HG03196 (cell line): ENCODE measurements around the gene SRD5A2.
"Not testable (repeated sequence)": the region's sequence is repeated elsewhere in the genome, so short reads cannot be mapped to it uniquely, and the experiment has no call there.

Experiments
- ATAC-seq: cut with Tn5 transposase; IDR thresholded peaks from one replicate; pipeline ENCODE4 v1.9.1; 2021; ENCODE audit not compliant: unreplicated experiment

Gene SRD5A2

DNA sequence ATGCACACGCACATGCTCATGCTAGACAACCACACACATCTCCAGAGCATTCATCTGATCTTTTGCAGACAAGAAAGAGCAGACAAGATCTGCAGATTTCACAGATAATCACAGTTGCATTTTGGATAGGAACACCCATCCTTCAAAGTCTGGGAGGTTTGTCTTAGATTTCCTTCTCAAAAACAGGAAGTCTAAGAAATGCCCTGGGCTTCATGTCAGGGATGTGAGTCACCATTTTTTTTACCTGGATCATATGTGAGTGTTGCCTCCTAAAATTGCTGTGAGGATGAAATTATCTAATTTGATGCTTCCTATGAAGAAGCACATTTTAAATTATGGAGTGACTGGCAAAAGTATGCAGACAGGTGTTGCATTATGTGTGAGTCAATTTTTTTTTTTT is 46.1 kb downstream of the SRD5A2 start:
- no peak for ATAC-seq

- no peak for ATAC-seq
These were observed 47.7 kb downstream of the SRD5A2 start for GRCh38 chr2:31533036-31533435.

- ATAC-seq: no peak
These were observed 49.6 kb downstream of the SRD5A2 start for GRCh38 chr2:31531101-31531500.

DNA sequence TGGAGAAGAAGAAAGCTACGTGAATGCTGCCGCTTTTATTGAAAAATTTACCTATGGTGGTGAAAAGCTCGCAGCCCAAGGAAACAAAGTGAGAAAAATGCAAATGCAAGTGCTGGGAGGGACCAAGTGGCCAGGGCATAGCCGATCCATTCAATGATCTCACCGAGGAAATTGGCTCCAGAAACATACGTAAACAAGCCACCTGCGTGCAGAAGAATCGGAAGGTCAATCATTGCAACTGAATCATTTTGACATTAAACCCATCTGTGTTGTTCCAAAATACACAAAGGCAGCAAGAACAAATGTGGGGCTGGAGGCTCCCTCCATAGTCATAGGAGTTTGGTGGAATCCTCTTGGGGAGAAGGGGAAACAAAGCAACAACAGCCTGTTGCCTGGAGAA is 51.5 kb downstream of the SRD5A2 start:
- ATAC-seq: no peak

GRCh38 chr2:31528823-31529222 is 51.9 kb downstream of the SRD5A2 start:
- ATAC-seq: no peak

DNA sequence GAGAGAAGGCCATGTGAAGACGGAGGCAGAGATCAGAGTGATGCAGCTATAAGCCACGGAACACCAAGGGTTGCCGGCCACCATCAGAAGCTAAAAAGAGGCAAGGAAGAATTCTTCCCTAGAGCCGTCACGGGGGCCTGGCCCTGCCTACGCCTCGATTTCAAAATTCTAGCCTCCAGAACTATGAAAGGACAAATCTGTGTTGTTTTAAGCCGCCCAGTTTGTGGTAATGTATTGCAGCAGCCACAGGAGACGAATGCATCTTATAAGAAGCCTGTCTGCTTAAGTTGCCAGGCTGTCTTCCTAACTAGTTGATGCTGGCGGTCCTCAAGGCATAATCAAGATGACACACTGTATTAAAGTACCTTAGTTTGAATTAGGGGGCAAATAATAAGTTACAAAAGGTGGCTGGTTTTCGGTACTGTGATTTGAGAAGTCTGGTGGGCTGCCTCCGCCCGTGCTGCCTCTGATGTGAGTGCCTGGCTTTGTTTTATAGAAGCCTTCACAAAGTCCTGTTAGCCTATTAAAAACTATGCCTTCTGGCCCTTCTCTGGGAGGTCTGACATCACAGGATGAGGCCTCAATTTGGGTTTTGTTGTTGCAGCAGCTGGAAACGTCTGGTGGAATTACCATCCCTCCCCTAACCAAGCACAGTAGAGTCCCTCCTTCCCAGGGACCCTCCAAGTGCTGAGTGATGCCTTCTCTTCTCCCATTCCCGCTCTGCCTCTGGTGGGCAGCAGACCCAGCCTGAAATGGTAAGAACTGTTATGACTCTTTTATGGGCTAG is 53.6 kb downstream of the SRD5A2 start:
- no peak for ATAC-seq

- ATAC-seq: no peak
These were observed 54.9 kb downstream of the SRD5A2 start for GRCh38 chr2:31525876-31526275.

GRCh38 chr2:31524592-31524991 is 56.1 kb downstream of the SRD5A2 start:
- ATAC-seq: no peak

DNA sequence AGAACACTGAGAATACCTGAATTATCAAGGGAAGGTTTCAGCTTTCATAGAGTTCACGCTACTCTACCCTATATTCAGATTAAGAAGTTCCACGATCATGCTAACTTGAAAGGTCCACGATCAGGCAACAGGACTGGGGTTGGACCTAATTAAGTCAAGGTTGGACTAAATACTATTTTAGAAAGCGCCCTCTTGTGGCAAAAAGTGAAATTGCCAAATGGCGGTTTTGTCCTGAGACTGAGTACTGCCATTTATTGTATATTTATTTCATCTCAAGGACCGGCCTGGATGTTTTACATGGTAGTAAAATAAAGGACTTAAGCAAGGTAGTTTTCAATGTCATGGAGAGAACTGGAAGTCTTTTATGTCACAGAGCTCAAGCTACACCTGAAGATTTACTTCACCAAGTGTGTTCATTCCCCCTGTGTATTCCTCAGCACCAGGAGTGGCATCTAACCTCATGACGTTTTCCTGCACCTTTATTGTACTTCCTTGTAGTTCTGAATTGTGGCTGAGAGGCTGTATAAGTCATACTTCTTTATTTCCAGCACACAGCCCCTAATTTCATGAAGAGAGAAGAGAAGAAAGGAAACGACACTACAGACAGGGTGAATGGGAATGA is 56.8 kb downstream of the SRD5A2 start:
- ATAC-seq: no peak

GRCh38 chr2:31522786-31523185 is 58.0 kb downstream of the SRD5A2 start:
- ATAC-seq: no peak

DNA sequence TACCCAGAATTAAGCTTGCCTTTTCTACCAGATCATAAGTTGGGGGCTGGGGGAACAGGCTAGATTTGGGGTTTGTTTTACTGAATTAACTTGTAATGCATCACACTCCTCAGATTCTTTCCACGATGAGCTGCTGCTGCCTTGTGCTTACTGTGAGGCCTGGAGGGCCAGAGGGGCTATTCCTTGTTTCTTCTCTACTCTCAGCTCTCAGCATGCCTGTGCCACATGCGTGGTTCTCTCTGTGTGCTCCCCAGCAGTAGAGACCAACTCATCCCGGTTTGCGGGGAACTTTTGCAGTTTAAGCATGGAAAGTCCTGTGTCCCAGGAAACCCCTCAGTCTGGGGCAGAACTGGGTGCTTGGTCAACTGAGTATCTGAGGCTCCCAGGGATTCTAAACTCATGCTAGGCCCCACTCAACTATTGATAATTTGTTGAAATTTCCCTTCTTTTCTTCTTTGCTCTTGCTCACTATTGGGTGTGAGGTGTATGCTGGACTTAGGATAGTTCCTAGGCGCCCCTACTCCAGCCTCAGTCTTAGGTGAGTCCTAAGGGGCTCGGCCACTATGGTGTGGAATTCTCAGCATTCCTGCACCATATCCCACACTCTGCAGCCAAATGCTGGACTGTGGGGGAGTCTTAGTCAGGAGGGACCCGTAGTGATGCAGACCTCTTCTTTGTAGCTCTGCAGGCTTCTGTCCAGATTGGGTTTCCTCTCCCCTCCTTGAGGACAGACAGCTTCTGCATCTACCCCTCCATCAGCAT is 63.1 kb downstream of the SRD5A2 start:
- no peak for ATAC-seq

GRCh38 chr2:31515586-31515985 is 65.2 kb downstream of the SRD5A2 start:
- ATAC-seq: no peak

- no peak for ATAC-seq
These were observed 67.2 kb downstream of the SRD5A2 start for GRCh38 chr2:31513553-31513952.

GRCh38 chr2:31511376-31511775 is 69.4 kb downstream of the SRD5A2 start:
- no peak for ATAC-seq

GRCh38 chr2:31505111-31505510 is 75.6 kb downstream of the SRD5A2 start:
- no peak for ATAC-seq

DNA sequence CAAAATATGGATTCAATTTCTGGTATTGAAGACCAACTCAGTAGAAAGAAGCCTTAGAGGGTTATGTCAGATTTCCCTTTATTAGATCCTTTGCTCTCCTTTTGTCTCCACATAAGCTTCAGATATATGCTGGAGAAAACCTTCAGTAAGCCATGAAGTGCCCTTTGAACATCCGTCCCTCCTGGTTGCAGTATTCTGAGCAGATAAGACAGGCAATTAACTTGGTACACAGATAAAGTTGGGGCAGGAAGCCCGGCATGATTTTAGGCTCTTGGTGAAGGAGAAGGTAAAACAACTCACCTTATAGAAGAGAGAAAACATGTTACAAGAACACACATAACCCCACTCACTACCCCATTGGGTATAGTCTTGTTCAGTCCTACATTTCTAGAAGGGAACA is 76.4 kb downstream of the SRD5A2 start:
- ATAC-seq: no peak

DNA sequence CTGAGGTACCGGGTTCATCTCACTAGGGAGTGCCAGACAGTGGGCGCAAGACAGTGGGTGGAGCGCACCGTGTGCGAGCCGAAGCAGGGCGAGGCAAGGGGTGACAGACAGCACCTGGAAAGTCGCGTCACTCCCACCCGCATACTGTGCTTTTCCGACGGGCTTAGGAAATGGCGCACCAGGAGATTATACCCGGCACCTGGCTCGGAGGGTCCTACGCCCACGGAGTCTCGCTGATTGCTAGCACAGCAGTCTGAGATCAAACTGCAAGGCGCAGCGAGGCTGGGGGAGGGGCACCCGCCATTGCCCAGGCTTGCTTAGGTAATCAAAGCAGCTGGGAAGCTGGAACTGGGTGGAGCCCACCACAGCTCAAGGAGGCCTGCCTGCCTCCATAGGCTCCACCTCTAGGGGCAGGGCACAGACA is 84.3 kb downstream of the SRD5A2 start:
- not testable (repeated sequence) for ATAC-seq

DNA sequence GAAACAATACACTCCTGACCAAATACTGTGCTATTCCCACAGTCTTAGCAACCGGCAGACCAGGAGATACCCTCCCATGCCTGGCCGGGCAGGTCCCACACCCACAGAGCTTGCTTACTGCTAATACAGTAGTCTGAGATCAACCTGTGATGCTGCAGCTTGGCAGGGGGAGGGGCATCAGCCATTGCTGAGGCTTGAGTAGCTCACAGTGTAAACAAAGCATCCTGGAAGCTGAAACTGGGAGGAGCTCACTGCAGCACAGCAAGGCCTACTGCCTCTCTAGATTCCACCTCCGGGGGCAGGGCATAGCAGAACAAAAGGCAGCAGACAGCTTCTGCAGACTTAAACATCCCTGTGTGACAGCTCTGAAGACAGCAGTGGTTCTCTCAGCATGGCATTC is 91.4 kb downstream of the SRD5A2 start:
- ATAC-seq: not testable (repeated sequence)

DNA sequence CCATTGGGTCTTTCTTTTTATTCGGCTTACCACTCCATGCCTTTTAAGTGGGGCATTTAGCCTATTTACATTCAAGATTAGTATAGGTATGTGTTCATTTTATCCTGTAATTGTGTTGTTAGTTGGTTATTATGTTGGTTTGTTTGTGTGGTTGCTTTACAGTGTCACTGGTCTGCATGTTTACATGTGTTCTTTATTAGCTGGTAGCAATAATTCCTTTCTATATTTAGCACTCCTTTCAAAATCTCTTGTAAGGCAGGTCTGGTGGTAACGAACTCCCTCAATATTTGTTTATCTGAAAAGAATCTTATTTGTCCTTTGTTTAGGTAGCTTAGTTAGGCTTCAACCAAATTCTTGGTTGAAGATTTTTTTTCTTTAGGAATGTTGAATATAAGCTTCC is 97.5 kb downstream of the SRD5A2 start:
- no peak for ATAC-seq

GRCh38 chr2:31476511-31477180 is 104.1 kb downstream of the SRD5A2 start:
- no peak for ATAC-seq

GRCh38 chr2:31475692-31476091 is 105.0 kb downstream of the SRD5A2 start:
- ATAC-seq: no peak
